K562 (cell line): ENCODE results near the gene PSMD9. TPM values are rescaled to one million over a fixed set of nuclear protein-coding genes. Genes with fewer than 3 reads are reported as not detected.

Experiments
- BHLHE40 ChIP-seq: IDR thresholded peaks from 2 replicates; pipeline ENCODE4 v1.6.1; 2011; ENCODE audit warnings: low read length, improper control_type of control experiment
- FOS ChIP-seq: IDR thresholded peaks from 3 replicates; pipeline ENCODE4 v1.6.1; 2011; ENCODE audit not compliant: insufficient read length; ENCODE audit errors: extremely low read depth
- HDAC6 ChIP-seq: IDR thresholded peaks from 2 replicates; pipeline ENCODE4 v1.6.1; 2012; ENCODE audit warnings: low read depth, mild to moderate bottlenecking, control low read depth, inconsistent platforms, low read length, moderate library complexity
- HEY1 ChIP-seq: fragments of 250-450 bp; sonication (Bioruptor Pico); IDR thresholded peaks from 2 replicates; pipeline ENCODE4 v1.5.0; 2020; ENCODE audit warnings: mild to moderate bottlenecking, moderate library complexity, borderline replicate concordance
- NR2F6 ChIP-seq: fragments of 450-650 bp; formaldehyde crosslinking; IDR thresholded peaks from 2 replicates; pipeline ENCODE4 v1.4.0; 2020; ENCODE audit warnings: mild to moderate bottlenecking
- RBM39 ChIP-seq: fragments of 200-400 bp; formaldehyde crosslinking; optimal IDR thresholded peaks from 2 replicates; pipeline ENCODE3; 2018; ENCODE audit warnings: low read depth, low read length
- SMARCA5 ChIP-seq: fragments of 450-650 bp; IDR thresholded peaks from 2 replicates; pipeline ENCODE4 v1.6.1; 2016
- TEAD4 ChIP-seq, 2 experiments: sonication (generic) in 1 of 2; formaldehyde crosslinking in 1 of 2; IDR thresholded peaks; 2 replicates each; pipeline versions ENCODE4 v1.6.1 to v1.8.0; 2012 to 2022; ENCODE audit warnings: borderline replicate concordance in 1 of 2, inconsistent platforms in 1 of 2, low read length in 1 of 2, mild to moderate bottlenecking in 1 of 2, missing genetic modification reagents in 1 of 2
- ZNF408 ChIP-seq: fragments of 250-450 bp; sonication (Bioruptor Pico); IDR thresholded peaks from 2 replicates; pipeline ENCODE4 v1.4.0; 2020; ENCODE audit warnings: low read depth, mild to moderate bottlenecking, moderate library complexity
- ZNF583 ChIP-seq: fragments of 250-450 bp; sonication (Bioruptor Pico); IDR thresholded peaks from 2 replicates; pipeline ENCODE4 v1.4.0; 2020
- ZNF785 ChIP-seq: fragments of 250-450 bp; sonication (Bioruptor Pico); IDR thresholded peaks from 2 replicates; pipeline ENCODE4 v1.4.0; 2020; ENCODE audit warnings: mild to moderate bottlenecking
- polyA plus RNA-seq, 8 experiments: library from polyadenylated mRNA; depleted of rRNA in 4 of 8; stranded (reverse) in 5 of 8; unstranded in 3 of 8; fragments of >200 nt; fragmentation: Nextera tagmentation in 2 of 8; fragmentation: Illumina TruSeq in 1 of 8; extraction: Ambion mirVana in 2 of 8; extraction: Trizol in 1 of 8; gene quantifications; 2 replicates each; pipeline versions ENCODE4 v1.2.1 to v1.2.3, GENCODE V29; 2011 to 2014; ENCODE audit warnings: inconsistent platforms in 1 of 8, missing spikeins in 1 of 8
- total RNA-seq, 7 experiments: library from RNA; depleted of rRNA in 6 of 7; stranded (reverse); fragments of >200 nt in 6 of 7; fragmentation: Illumina TruSeq in 2 of 7; extraction: Trizol in 2 of 7; gene quantifications; 2 replicates each; pipeline versions ENCODE4 v1.2.1 to v1.2.3, GENCODE V29; 2011 to 2021; ENCODE audit warnings: low replicate concordance in 1 of 7
- TF ChIP-seq, protein P1 (sequence below), 2 experiments: fragments of 450-650 bp in 1 of 2; sonication (generic) in 1 of 2; formaldehyde crosslinking in 1 of 2; IDR thresholded peaks in 1 of 2; conservative IDR thresholded peaks in 1 of 2; 2 replicates each; pipeline versions ENCODE4 v1.6.1 to v1.8.1; 2016 to 2023; ENCODE audit warnings: mild to moderate bottlenecking in 2 of 2, moderate library complexity in 2 of 2, inconsistent platforms in 1 of 2, missing genetic modification reagents in 1 of 2
- TF ChIP-seq, protein P2 (sequence below): fragments of 250-450 bp; sonication (Bioruptor Pico); IDR thresholded peaks from 2 replicates; pipeline ENCODE4 v1.8.0; 2022; ENCODE audit warnings: moderate library complexity, mild to moderate bottlenecking, inconsistent platforms
- TF ChIP-seq, protein P3 (sequence below): fragments of 450-650 bp; IDR thresholded peaks from 2 replicates; pipeline ENCODE4 v1.6.1; 2014; ENCODE audit warnings: low read depth, mild to moderate bottlenecking, moderate library complexity, borderline replicate concordance
- TF ChIP-seq, protein P4 (sequence below): IDR thresholded peaks from 2 replicates; pipeline ENCODE4 v1.6.1; 2011; ENCODE audit warnings: borderline replicate concordance, low read depth, mild to moderate bottlenecking, moderate library complexity, low read length; ENCODE audit not compliant: insufficient read depth, poor library complexity, severe bottlenecking
- TF ChIP-seq, protein P5 (sequence below): fragments of 250-450 bp; sonication (Bioruptor Pico); IDR thresholded peaks from 2 replicates; pipeline ENCODE4 v1.4.0; 2020; ENCODE audit warnings: mild to moderate bottlenecking, moderate library complexity

The PSMD9 gene
- total and polyA plus RNA-seq, 9 of the 15 experiments (the other 6 are each of a cell fraction or from before 2014, with no cell fraction given) = 12.2 to 143 (median 61.3) TPM

DNA sequence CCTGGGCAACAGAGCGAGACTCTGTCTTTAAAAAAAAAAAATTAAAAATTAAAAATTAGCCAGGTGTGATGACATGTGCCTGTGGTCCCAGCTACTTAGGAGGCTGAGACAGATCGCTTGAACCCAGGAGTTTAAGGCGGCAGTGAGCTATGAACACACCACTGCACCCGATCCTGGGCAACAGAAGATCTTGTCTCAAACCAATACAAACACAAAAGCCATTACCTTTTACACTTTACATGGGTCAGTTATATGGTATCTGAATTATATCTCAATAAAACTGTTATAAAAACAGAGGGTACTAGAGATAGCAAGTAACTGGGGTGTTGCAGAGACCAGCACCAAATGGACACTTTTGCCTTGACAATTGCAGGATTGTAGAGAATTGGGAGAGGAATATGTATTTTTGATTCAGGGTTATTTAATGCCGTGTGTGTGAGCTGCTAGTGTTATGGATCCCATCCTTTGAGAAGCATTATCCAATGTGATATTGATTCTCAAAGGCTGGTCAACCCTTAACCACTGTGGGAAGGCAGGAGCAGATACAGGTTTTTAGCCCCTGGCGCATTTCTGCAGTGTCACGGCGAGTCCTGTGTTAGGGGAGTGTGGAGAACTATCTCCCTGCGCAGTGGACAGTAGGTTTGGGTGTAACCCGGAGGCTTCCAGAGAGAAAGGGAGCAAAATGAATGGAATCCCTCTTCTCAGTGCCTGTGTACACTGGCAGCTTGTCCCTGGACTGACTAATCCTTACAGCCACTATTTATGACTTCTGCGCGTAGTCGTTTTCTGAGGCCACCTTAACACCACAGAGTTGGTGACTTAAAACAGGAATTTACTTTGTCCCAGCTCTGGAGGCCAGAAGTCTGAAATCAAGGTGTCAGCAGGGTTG is 4.3 kb downstream of the PSMD9 start (continued):
- TF ChIP-seq, protein P1, sequence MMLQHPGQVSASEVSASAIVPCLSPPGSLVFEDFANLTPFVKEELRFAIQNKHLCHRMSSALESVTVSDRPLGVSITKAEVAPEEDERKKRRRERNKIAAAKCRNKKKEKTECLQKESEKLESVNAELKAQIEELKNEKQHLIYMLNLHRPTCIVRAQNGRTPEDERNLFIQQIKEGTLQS (IDR thresholded peaks at IDR 0.05) = no peak
- TF ChIP-seq, protein P1 (CRISPR knock-in tag; conservative IDR thresholded peaks at IDR 0.05) = no peak
- no peak for TF ChIP-seq FOS
- no peak for TF ChIP-seq RBM39
- TF ChIP-seq BHLHE40 = no peak
- TF ChIP-seq ZNF408 (CRISPR knock-in tag) = no peak
- no peak for TF ChIP-seq ZNF583 (CRISPR knock-in tag)
- TF ChIP-seq, protein P2, sequence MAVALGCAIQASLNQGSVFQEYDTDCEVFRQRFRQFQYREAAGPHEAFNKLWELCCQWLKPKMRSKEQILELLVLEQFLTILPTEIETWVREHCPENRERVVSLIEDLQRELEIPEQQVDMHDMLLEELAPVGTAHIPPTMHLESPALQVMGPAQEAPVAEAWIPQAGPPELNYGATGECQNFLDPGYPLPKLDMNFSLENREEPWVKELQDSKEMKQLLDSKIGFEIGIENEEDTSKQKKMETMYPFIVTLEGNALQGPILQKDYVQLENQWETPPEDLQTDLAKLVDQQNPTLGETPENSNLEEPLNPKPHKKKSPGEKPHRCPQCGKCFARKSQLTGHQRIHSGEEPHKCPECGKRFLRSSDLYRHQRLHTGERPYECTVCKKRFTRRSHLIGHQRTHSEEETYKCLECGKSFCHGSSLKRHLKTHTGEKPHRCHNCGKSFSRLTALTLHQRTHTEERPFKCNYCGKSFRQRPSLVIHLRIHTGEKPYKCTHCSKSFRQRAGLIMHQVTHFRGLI = no peak
- no peak for TF ChIP-seq SMARCA5
- TF ChIP-seq, protein P3, sequence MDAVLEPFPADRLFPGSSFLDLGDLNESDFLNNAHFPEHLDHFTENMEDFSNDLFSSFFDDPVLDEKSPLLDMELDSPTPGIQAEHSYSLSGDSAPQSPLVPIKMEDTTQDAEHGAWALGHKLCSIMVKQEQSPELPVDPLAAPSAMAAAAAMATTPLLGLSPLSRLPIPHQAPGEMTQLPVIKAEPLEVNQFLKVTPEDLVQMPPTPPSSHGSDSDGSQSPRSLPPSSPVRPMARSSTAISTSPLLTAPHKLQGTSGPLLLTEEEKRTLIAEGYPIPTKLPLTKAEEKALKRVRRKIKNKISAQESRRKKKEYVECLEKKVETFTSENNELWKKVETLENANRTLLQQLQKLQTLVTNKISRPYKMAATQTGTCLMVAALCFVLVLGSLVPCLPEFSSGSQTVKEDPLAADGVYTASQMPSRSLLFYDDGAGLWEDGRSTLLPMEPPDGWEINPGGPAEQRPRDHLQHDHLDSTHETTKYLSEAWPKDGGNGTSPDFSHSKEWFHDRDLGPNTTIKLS = no peak
- TF ChIP-seq TEAD4 (IDR thresholded peaks at IDR 0.05; ENCODE audit: low read length) = peak; percentile 36; the same call in 1 of the 2 replicates
- no peak for TF ChIP-seq TEAD4 (CRISPR knock-in tag; IDR thresholded peaks at IDR 0.05; ENCODE audit: borderline replicate concordance)
- TF ChIP-seq NR2F6 = no peak
- TF ChIP-seq HEY1 (CRISPR knock-in tag) = no peak
- TF ChIP-seq, protein P4, sequence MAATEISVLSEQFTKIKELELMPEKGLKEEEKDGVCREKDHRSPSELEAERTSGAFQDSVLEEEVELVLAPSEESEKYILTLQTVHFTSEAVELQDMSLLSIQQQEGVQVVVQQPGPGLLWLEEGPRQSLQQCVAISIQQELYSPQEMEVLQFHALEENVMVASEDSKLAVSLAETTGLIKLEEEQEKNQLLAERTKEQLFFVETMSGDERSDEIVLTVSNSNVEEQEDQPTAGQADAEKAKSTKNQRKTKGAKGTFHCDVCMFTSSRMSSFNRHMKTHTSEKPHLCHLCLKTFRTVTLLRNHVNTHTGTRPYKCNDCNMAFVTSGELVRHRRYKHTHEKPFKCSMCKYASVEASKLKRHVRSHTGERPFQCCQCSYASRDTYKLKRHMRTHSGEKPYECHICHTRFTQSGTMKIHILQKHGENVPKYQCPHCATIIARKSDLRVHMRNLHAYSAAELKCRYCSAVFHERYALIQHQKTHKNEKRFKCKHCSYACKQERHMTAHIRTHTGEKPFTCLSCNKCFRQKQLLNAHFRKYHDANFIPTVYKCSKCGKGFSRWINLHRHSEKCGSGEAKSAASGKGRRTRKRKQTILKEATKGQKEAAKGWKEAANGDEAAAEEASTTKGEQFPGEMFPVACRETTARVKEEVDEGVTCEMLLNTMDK = no peak
- TF ChIP-seq HDAC6 = no peak
- no peak for TF ChIP-seq ZNF785 (CRISPR knock-in tag)
- TF ChIP-seq, protein P5, sequence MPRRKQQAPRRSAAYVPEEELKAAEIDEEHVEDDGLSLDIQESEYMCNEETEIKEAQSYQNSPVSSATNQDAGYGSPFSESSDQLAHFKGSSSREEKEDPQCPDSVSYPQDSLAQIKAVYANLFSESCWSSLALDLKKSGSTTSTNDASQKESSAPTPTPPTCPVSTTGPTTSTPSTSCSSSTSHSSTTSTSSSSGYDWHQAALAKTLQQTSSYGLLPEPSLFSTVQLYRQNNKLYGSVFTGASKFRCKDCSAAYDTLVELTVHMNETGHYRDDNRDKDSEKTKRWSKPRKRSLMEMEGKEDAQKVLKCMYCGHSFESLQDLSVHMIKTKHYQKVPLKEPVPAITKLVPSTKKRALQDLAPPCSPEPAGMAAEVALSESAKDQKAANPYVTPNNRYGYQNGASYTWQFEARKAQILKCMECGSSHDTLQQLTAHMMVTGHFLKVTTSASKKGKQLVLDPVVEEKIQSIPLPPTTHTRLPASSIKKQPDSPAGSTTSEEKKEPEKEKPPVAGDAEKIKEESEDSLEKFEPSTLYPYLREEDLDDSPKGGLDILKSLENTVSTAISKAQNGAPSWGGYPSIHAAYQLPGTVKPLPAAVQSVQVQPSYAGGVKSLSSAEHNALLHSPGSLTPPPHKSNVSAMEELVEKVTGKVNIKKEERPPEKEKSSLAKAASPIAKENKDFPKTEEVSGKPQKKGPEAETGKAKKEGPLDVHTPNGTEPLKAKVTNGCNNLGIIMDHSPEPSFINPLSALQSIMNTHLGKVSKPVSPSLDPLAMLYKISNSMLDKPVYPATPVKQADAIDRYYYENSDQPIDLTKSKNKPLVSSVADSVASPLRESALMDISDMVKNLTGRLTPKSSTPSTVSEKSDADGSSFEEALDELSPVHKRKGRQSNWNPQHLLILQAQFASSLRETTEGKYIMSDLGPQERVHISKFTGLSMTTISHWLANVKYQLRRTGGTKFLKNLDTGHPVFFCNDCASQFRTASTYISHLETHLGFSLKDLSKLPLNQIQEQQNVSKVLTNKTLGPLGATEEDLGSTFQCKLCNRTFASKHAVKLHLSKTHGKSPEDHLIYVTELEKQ = no peak
